Stimulated activated CD8-positive, alpha-beta memory T cell treated with anti-CD3 and anti-CD28 coated beads, Interleukin-15, amount 100 ng/mL, for 4 hours (primary cell): ENCODE measurements around the gene CDHR3.

Experiments
- DNase-seq, 2 donors: peaks; one replicate each; pipeline ENCODE4 v3.0.0-alpha.2; 2020; ENCODE audit warnings: low read depth in 2 of 2

The CDHR3 gene

GRCh38 chr7:106064771-106065574 lies 101.9 kb downstream of the CDHR3 start:
- DNase-seq = no peak

GRCh38 chr7:106065575-106066500 lies 102.8 kb downstream of the CDHR3 start:
- DNase-seq = no peak

GRCh38 chr7:106067678-106068077 lies 104.6 kb downstream of the CDHR3 start:
- DNase-seq = no peak

GRCh38 chr7:106068538-106068961 lies 105.5 kb downstream of the CDHR3 start:
- DNase-seq = no peak

- DNase-seq = no peak
Observed at GRCh38 chr7:106068986-106069385, 105.9 kb downstream of the CDHR3 start.

- DNase-seq = no peak
Observed at GRCh38 chr7:106069471-106070200, 106.6 kb downstream of the CDHR3 start.

- DNase-seq = no peak
Observed at GRCh38 chr7:106070201-106070551, 107.1 kb downstream of the CDHR3 start.

- no peak for DNase-seq
Observed at GRCh38 chr7:106070567-106071254, 107.6 kb downstream of the CDHR3 start.

- no peak for DNase-seq
Observed at GRCh38 chr7:106071356-106071998, 108.4 kb downstream of the CDHR3 start.

- no peak for DNase-seq
Observed at GRCh38 chr7:106071999-106072714, 109.1 kb downstream of the CDHR3 start.

- DNase-seq = no peak
Observed at GRCh38 chr7:106072715-106073091, 109.6 kb downstream of the CDHR3 start.

- no peak for DNase-seq
Observed at GRCh38 chr7:106073701-106074100, 110.6 kb downstream of the CDHR3 start.

- DNase-seq = no peak
Observed at GRCh38 chr7:106074257-106074656, 111.2 kb downstream of the CDHR3 start.

GRCh38 chr7:106075937-106076336 lies 112.9 kb downstream of the CDHR3 start:
- DNase-seq = no peak

- DNase-seq = no peak
Observed at GRCh38 chr7:106076537-106076936, 113.5 kb downstream of the CDHR3 start.

- DNase-seq = no peak
Observed at GRCh38 chr7:106080300-106080987, 117.4 kb downstream of the CDHR3 start.

- no peak for DNase-seq
Observed at GRCh38 chr7:106082087-106082854, 119.2 kb downstream of the CDHR3 start.
